CD14-positive monocyte (primary cell): Measurements from ENCODE around the gene ACAD10. TPM values are rescaled to one million over a fixed set of nuclear protein-coding genes. Genes with fewer than 3 reads are reported as not detected.
"Not testable (repeated sequence)": the region's sequence is repeated elsewhere in the genome, so short reads cannot be mapped to it uniquely, and the experiment has no call there.

ENCODE experiments used
- DNase-seq, 3 donors: peaks; one replicate each; pipeline ENCODE4 v3.0.0-alpha.2; 2011 to 2022
- H2AFZ ChIP-seq: 2 replicates; pipeline ENCODE4 v1.6.0; 2012; ENCODE audit warnings: mild to moderate bottlenecking, low read depth, low read length, inconsistent platforms; ENCODE audit not compliant: insufficient read depth, poor library complexity, severe bottlenecking
- H3K27ac ChIP-seq, 2 donors: 1 replicate in 1 of 2; 2 replicates in 1 of 2; pipeline ENCODE4 v1.5.1; 2012 to 2013; ENCODE audit warnings: low read length in 2 of 2, control low read depth in 1 of 2, inconsistent platforms in 1 of 2, low read depth in 1 of 2, mild to moderate bottlenecking in 1 of 2
- H3K27me3 ChIP-seq, 2 donors: one replicate each; pipeline versions ENCODE4 v1.6.0 to v1.6.1; 2011 to 2013; ENCODE audit warnings: low read length in 2 of 2; ENCODE audit not compliant: control insufficient read depth in 2 of 2, insufficient read depth in 2 of 2
- H3K36me3 ChIP-seq, 2 donors: replicated peaks in 1 of 2; 1 replicate in 1 of 2; 2 replicates in 1 of 2; pipeline versions ENCODE4 v1.5.1 to v1.6.1; 2012 to 2013; ENCODE audit warnings: low read length in 2 of 2, control low read depth in 1 of 2, inconsistent platforms in 1 of 2, mild to moderate bottlenecking in 1 of 2; ENCODE audit not compliant: insufficient read depth in 2 of 2, control insufficient read depth in 1 of 2
- H3K4me1 ChIP-seq, 2 donors: 1 replicate in 1 of 2; 2 replicates in 1 of 2; pipeline versions ENCODE4 v1.5.1 to v1.6.1; 2012 to 2013; ENCODE audit warnings: low read length in 2 of 2, control low read depth in 1 of 2, inconsistent platforms in 1 of 2, mild to moderate bottlenecking in 1 of 2, moderate library complexity in 1 of 2; ENCODE audit not compliant: insufficient read depth in 2 of 2, control insufficient read depth in 1 of 2
- H3K4me2 ChIP-seq: replicated peaks from 2 replicates; pipeline ENCODE3; 2012; ENCODE audit warnings: low read length, moderate library complexity, mild to moderate bottlenecking; ENCODE audit not compliant: poor library complexity, severe bottlenecking; ENCODE audit errors: extremely low read depth
- H3K4me3 ChIP-seq, 3 experiments: fragments of 200-600 bp in 1 of 3; sonication (generic) in 1 of 3; replicated peaks in 1 of 3; 1 replicate in 2 of 3; 2 replicates in 1 of 3; pipeline ENCODE4 v1.5.1; 2011 to 2013; ENCODE audit warnings: low read length in 3 of 3, mild to moderate bottlenecking in 3 of 3, control low read depth in 2 of 3, low read depth in 2 of 3, inconsistent platforms in 1 of 3, moderate library complexity in 1 of 3
- H3K79me2 ChIP-seq: 2 replicates; pipeline ENCODE4 v1.6.0; 2012; ENCODE audit warnings: mild to moderate bottlenecking, control low read depth, inconsistent platforms, low read length, moderate library complexity; ENCODE audit not compliant: insufficient read depth
- H3K9ac ChIP-seq: 2 replicates; pipeline ENCODE4 v1.6.0; 2017; ENCODE audit warnings: low read length, mild to moderate bottlenecking; ENCODE audit not compliant: insufficient read depth, poor library complexity, severe bottlenecking
- H3K9me3 ChIP-seq, 2 donors: replicated peaks in 1 of 2; 1 replicate in 1 of 2; 2 replicates in 1 of 2; pipeline versions ENCODE4 v1.5.1 to v1.6.1; 2012 to 2013; ENCODE audit warnings: low read length in 2 of 2, control low read depth in 1 of 2; ENCODE audit not compliant: control insufficient read depth in 1 of 2, insufficient read depth in 1 of 2
- H4K20me1 ChIP-seq: 2 replicates; pipeline ENCODE4 v1.6.0; 2012; ENCODE audit warnings: mild to moderate bottlenecking, low read length, control low read depth, moderate library complexity; ENCODE audit not compliant: insufficient read depth
- H3K27ac Mint-ChIP-seq, 7 donors: one replicate each; pipeline ENCODE4 v1.8.0; 2020; ENCODE audit warnings: mild to moderate bottlenecking in 7 of 7, mixed read lengths in 7 of 7, moderate library complexity in 6 of 7, inconsistent platforms in 2 of 7
- H3K27me3 Mint-ChIP-seq, 3 donors: one replicate each; pipeline ENCODE4 v1.8.0; 2021 to 2022; ENCODE audit warnings: low read depth in 3 of 3, mild to moderate bottlenecking in 3 of 3, mixed read lengths in 3 of 3, moderate library complexity in 3 of 3, inconsistent platforms in 1 of 3
- H3K36me3 Mint-ChIP-seq, 2 donors: one replicate each; pipeline ENCODE4 v1.8.0; 2020; ENCODE audit warnings: mixed read lengths in 2 of 2, inconsistent platforms in 1 of 2, mild to moderate bottlenecking in 1 of 2
- H3K4me1 Mint-ChIP-seq: one replicate; pipeline ENCODE4 v1.8.0; 2020; ENCODE audit warnings: mild to moderate bottlenecking, mixed read lengths
- H3K4me3 Mint-ChIP-seq, 2 donors: one replicate each; pipeline ENCODE4 v1.8.0; 2020; ENCODE audit warnings: mild to moderate bottlenecking in 2 of 2, mixed read lengths in 2 of 2, moderate library complexity in 1 of 2
- H3K9me3 Mint-ChIP-seq, 7 donors: one replicate each; pipeline ENCODE4 v1.8.0; 2020 to 2022; ENCODE audit warnings: mixed read lengths in 7 of 7, mild to moderate bottlenecking in 6 of 7, moderate library complexity in 6 of 7, inconsistent platforms in 2 of 7
- WGBS: methylation state at CpG from one replicate; pipeline ENCODE4 v1.1.5; 2013; ENCODE audit warnings: missing lambda C conversion rate; ENCODE audit not compliant: insufficient coverage; 5-methylcytosine and 5-hydroxymethylcytosine counted together
- intact Hi-C, 2 donors: fragments of 100-400 bp; cut with micrococcal nuclease; formaldehyde crosslinking; loops; one replicate each; pipeline versions ENCODE4 v1.15.0 to v1.15.1; 2023
- polyA plus RNA-seq, 3 donors: library from polyadenylated mRNA; depleted of rRNA in 1 of 3; unstranded in 2 of 3; stranded (reverse) in 1 of 3; fragments of 300-500 nt in 2 of 3; fragments of >200 nt in 1 of 3; fragmentation: Illumina TruSeq in 2 of 3; gene quantifications; 1 replicate in 2 of 3; 2 replicates in 1 of 3; pipeline ENCODE4 v1.2.3, GENCODE V29; 2012 to 2021
- TF ChIP-seq, protein P1 (sequence below): fragments of 200-600 bp; IDR thresholded peaks from one replicate; pipeline ENCODE4 v1.8.0; 2022; ENCODE audit warnings: antibody characterized with exemption, mild to moderate bottlenecking

The ACAD10 gene
- polyA plus RNA-seq, 3 donors, result 9.4 to 34.3 (median 10.1) TPM

DNA sequence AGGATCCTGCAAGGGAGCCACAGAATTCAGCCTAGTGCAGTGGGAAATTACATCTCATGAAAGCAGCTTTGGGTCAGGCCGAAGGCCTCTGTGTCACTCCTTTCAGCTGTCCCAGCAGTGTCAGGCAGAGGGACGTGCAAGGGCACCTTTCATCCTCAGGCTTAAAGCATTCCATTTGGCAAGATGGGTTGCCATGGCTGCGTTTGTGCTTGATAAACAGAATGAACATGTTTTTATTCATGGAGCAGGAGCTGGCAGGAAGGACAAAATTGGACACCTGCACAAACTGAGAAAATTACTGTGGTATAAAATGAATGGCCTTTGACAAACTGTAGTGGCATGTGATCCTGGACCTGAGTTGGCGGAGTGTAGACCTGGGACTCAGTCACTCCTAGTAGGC, 29.4 kb downstream of the ACAD10 start:
- Mint-ChIP-seq H3K4me1 (no peaks in the 10 kb centered on the region), H3K9me3 (peaks cover 0 to 3% (median 0%) of the 10 kb centered on the region in 7 donors), H3K36me3 (peaks cover 63 to 88% of the 10 kb centered on the region in 2 donors)

DNA sequence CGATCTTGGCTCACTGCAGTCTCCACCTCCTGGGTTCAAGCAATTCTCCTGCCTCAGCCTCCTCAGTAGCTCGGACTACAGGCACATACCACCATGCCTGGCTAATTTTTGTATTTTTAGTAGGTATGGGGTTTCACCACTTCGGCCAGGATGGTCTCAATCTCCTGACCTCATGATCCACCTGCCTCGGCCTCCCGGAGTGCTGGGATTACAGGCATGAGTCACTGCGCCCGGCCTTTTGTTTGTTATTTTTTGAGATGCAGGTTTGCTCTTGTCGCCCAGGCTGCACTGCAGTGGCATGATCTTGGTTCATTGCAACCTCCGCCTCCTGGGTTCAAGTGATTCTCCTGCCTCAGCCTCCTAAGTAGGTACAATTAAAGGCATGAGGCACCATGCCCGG, 33.5 kb downstream of the ACAD10 start:
- H3K27me3 ChIP-seq, DNase-seq, H2AFZ ChIP-seq, H3K4me1 Mint-ChIP-seq, H4K20me1 ChIP-seq, H3K9ac ChIP-seq, H3K79me2 ChIP-seq, H3K27me3 Mint-ChIP-seq, H3K27ac ChIP-seq, H3K9me3 Mint-ChIP-seq, intact Hi-C loops, H3K27ac Mint-ChIP-seq, H3K4me1 ChIP-seq, H3K4me3 ChIP-seq, H3K4me2 ChIP-seq, H3K9me3 ChIP-seq, H3K4me3 Mint-ChIP-seq: not testable (repeated sequence)
- peaks cover 62 to 76% of the 10 kb centered on the region in 2 donors for H3K36me3 ChIP-seq
- H3K36me3 Mint-ChIP-seq, result peaks cover 61 to 75% of the 10 kb centered on the region in 2 donors
- 100% methylated on average over 4 of the region's 10 CpGs for WGBS

More for the DNA sequence above, 29.4 kb downstream of the ACAD10 start:
- no peaks in the 10 kb centered on the region for H4K20me1 ChIP-seq
- H2AFZ ChIP-seq, result no peak overlapping the region
- H3K27me3 ChIP-seq, result no peaks in the 10 kb centered on the region
- Mint-ChIP-seq H3K27ac (peak overlapping the region in 2 of 7 donors; percentile 33 to 68), H3K27me3 (no peaks in the 10 kb centered on the region), H3K4me3 (no peak overlapping the region)
- H3K4me1 ChIP-seq, result no peaks in the 10 kb centered on the region
- TF ChIP-seq, protein P1, sequence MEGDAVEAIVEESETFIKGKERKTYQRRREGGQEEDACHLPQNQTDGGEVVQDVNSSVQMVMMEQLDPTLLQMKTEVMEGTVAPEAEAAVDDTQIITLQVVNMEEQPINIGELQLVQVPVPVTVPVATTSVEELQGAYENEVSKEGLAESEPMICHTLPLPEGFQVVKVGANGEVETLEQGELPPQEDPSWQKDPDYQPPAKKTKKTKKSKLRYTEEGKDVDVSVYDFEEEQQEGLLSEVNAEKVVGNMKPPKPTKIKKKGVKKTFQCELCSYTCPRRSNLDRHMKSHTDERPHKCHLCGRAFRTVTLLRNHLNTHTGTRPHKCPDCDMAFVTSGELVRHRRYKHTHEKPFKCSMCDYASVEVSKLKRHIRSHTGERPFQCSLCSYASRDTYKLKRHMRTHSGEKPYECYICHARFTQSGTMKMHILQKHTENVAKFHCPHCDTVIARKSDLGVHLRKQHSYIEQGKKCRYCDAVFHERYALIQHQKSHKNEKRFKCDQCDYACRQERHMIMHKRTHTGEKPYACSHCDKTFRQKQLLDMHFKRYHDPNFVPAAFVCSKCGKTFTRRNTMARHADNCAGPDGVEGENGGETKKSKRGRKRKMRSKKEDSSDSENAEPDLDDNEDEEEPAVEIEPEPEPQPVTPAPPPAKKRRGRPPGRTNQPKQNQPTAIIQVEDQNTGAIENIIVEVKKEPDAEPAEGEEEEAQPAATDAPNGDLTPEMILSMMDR, result no peak
- H3K27ac ChIP-seq, result no peak overlapping the region
- no peaks in the 10 kb centered on the region for H3K9me3 ChIP-seq
- peaks cover 70 to 95% of the 10 kb centered on the region in 2 donors for H3K36me3 ChIP-seq
- WGBS, result 98% methylated on average over 4 of the region's 4 CpGs
- H3K4me3 ChIP-seq, result no peak overlapping the region
- intact Hi-C loops, result no loop called here
- no peaks in the 10 kb centered on the region for H3K79me2 ChIP-seq
- no peak for DNase-seq
- no peak overlapping the region for H3K4me2 ChIP-seq
- H3K9ac ChIP-seq, result no peak overlapping the region
